Fibroblast of villous mesenchyme (primary cell): ENCODE data around the gene CCDC134. TPM values are rescaled to one million over a fixed set of nuclear protein-coding genes. Genes with fewer than 3 reads are reported as not detected.
A peak's percentile ranks its signal among the peaks of the same experiment; 100 is the strongest.

Experiments
- DNase-seq: peaks from one replicate; pipeline ENCODE4 v3.0.0-alpha.2; 2010; ENCODE audit warnings: low read depth
- H3K4me3 ChIP-seq: 2 replicates; pipeline ENCODE4 v1.5.1; 2011; ENCODE audit warnings: low read depth, mild to moderate bottlenecking, low read length
- CTCF ChIP-seq: IDR thresholded peaks from 2 replicates; pipeline ENCODE4 v1.5.1; 2012; ENCODE audit warnings: low read depth, mild to moderate bottlenecking, low read length; ENCODE audit not compliant: insufficient read depth
- total RNA-seq: library from RNA; depleted of rRNA; stranded (reverse); fragments of >200 nt; gene quantifications from 2 replicates; pipeline ENCODE4 v1.2.3, GENCODE V29; 2012

The CCDC134 gene
- total RNA-seq, 1 donor: 16.0 TPM

DNA sequence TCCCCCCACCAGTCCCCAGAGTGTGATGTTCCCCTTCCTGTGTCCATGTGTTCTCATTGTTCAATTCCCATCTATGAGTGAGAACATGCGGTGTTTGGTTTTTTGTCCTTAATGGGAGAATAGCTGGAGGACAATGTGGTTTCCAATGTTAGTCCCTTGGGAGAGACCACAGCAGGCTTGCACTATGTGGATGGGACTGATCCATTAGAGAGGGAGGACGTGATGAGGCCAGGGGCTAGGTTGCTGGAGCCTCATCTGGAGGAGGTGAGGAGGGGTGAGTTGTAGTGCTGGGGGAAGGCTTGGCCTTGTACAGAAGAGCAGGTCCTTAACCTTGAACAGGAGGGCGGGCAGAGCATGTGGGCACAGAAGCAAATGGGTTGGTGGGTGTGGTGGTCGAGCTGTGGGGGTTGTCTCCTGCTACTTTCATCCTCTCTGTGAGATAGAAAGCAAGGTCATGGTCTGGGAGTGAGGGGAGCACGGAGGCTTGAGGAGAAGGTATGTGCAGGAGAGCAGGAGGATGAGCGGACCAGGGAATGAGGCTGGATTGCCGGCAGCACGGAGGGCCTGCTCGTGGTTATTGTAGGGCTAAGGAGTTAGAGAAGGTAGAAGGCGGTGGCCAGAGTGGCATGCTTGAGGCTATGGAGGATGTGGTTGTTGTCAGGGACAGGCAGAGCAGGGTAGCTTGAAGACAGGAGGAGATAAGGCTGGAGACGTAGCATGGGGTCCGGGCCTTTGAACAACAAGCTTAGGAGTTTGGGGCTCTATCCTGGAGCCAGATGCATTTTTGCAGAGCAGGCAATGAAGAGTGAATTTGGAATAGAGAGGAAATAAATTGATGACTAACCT, 21.2 kb downstream of the CCDC134 start:
- TF ChIP-seq CTCF: no peak
- no peak for DNase-seq
- no peak overlapping the region for H3K4me3 ChIP-seq

- H3K4me3 ChIP-seq: no peak overlapping the region
- peak; percentile 71 for DNase-seq
- peak; percentile 57 for TF ChIP-seq CTCF
These were observed 22.0 kb downstream of the CCDC134 start for GRCh38 chr22:41822317-41823057.

DNA sequence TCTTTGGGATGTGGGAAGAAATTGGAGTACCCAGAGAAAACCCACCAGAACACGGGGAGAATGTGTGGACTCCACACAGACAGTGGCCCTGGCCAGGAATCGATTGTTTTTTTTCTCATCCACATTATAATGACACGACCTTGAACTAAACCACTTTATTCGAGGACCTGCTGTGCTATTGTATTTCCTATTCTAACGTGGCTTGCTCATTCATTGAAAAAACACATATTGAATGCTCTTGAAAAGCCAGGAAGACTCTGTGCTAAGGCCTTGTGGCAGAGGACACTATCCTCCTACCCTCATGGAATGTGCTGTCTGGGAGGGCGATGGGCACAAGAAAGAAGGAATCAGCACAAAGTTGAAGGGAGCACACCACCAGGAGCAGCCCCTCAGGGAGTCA, 23.3 kb downstream of the CCDC134 start:
- DNase-seq: no peak

GRCh38 chr22:41825376-41825775, 24.9 kb downstream of the CCDC134 start:
- TF ChIP-seq CTCF: no peak
- H3K4me3 ChIP-seq: no peak overlapping the region
- DNase-seq: peak; percentile 76

More for the DNA sequence above, 23.3 kb downstream of the CCDC134 start:
- no peak for TF ChIP-seq CTCF
- H3K4me3 ChIP-seq: no peak overlapping the region

GRCh38 chr22:41826021-41826420, 25.5 kb downstream of the CCDC134 start:
- no peak for DNase-seq
- TF ChIP-seq CTCF: no peak
- H3K4me3 ChIP-seq: no peak overlapping the region

DNA sequence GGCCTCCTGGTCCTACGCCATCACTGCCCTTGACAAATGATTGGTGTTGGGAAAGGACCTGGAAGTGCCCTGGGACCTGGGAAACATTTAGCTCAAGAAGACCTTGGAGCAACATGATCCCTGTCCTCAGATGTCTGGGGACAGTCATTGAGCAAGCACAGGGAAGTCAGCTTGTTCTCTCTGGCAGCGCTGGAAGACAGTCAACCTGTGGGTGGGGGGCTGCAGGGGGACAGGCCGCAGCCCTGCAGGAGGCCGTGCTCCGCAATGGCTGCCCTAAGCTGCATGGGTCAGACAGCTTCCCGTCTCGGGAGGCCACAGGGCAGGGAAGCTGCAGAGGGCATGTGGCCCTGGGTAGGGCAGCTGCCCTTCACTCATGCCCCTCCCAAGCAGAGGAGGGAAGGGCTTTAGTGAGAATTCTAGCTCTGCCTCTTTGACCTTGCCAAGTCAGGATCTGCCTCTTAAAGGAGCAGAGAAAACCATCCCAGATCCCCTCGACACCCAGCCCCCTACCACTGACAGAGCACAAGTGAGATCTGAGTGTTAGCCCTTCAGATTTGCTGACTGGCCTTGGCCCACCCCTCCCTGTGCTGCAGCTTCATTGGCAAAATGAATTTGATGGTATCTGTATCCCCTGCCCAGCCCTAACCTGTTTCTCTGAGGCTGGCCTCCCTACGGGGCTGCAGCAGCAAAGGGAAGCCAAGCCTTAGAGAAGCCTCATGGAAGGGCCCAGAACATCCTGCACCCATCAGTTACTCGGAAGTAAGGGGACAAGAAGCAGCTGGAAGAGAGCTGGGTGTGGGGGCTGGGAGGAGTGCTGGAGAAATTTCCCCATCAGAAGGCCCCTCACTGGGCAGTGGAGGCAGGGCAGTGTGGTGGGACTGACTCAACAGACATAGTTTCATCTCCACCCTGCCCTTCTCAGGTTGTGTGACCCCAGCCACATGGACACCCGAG, 26.2 kb downstream of the CCDC134 start:
- no peak overlapping the region for H3K4me3 ChIP-seq
- DNase-seq: peak; percentile 47
- no peak for TF ChIP-seq CTCF
